Adrenal gland (tissue), 12 donors: ENCODE measurements around the gene ASB8. TPM values are rescaled to one million over a fixed set of nuclear protein-coding genes. Genes with fewer than 3 reads are reported as not detected.
A peak's percentile ranks its signal among the peaks of the same experiment; 100 is the strongest.

Source experiments
- DNase-seq, 7 donors: peaks; one replicate each; pipeline ENCODE4 v3.0.0-alpha.2; 2019 to 2020
- H3K27ac ChIP-seq, 5 donors: fragments of 200-600 bp; sonication (generic) in 4 of 5; 1 replicate in 3 of 5; 2 replicates in 2 of 5; pipeline versions ENCODE4 v1.5.1 to v1.8.0; 2016 to 2020; ENCODE audit warnings: mild to moderate bottlenecking in 1 of 5
- H3K27me3 ChIP-seq: fragments of 200-600 bp; 2 replicates; pipeline ENCODE4 v1.8.0; 2021
- H3K36me3 ChIP-seq, 2 donors: fragments of 200-600 bp; replicated peaks in 1 of 2; 1 replicate in 1 of 2; 2 replicates in 1 of 2; pipeline versions ENCODE4 v1.5.1 to v1.8.0; 2018 to 2022
- H3K4me1 ChIP-seq, 2 donors: fragments of 200-600 bp; replicated peaks in 1 of 2; 1 replicate in 1 of 2; 2 replicates in 1 of 2; pipeline versions ENCODE4 v1.5.1 to v1.8.0; 2018 to 2021
- H3K4me3 ChIP-seq, 4 donors: fragments of 200-600 bp; sonication (generic) in 3 of 4; one replicate each; pipeline ENCODE4 v1.5.1; 2016 to 2018
- H3K9me3 ChIP-seq, 3 donors: fragments of 200-600 bp; sonication (generic) in 1 of 3; replicated peaks in 1 of 3; 1 replicate in 2 of 3; 2 replicates in 1 of 3; pipeline versions ENCODE4 v1.5.1 to v1.8.0; 2016 to 2021
- POLR2A ChIP-seq, 2 donors: fragments of 450-650 bp; IDR thresholded peaks; one replicate each; pipeline ENCODE4 v1.6.1; 2017; ENCODE audit warnings: antibody characterized with exemption in 2 of 2, mild to moderate bottlenecking in 2 of 2, moderate library complexity in 1 of 2
- WGBS, 4 donors: extraction: QIAGEN DNeasy Blood & Tissue Kit in 2 of 4; methylation state at CpG; one replicate each; pipeline versions ENCODE4 v1.1.5 to v1.1.7; 2013 to 2017; 5-methylcytosine and 5-hydroxymethylcytosine counted together
- intact Hi-C, 2 donors: fragments of 100-400 bp; cut with DNase I; formaldehyde crosslinking; loops; one replicate each; pipeline versions ENCODE4 v1.14.1 to v1.15.0; 2022 to 2023
- polyA plus RNA-seq, 3 donors: library from polyadenylated mRNA; stranded (reverse); fragments of 200-250 nt in 2 of 3; fragments of 350-450 nt in 1 of 3; fragmentation: Illumina TruSeq in 1 of 3; extraction: RNeasy Lipid Tissue Mini Kit (QIAGEN cat#74804) in 1 of 3; gene quantifications; one replicate each; pipeline ENCODE4 v1.2.3, GENCODE V29; 2013 to 2014
- total RNA-seq, 9 donors: library from RNA; depleted of rRNA in 4 of 9; stranded (reverse); fragments of >200 nt in 4 of 9; fragments of 120-200 nt in 1 of 9; fragmentation: NEBNext Ultra II Directional in 1 of 9; extraction: Animal tissue kit (Norgen Biotek cat#: 25700) in 1 of 9; gene quantifications; one replicate each; pipeline versions ENCODE4 v1.1.0 to v1.2.4, GENCODE V29; 2013 to 2023
- TF ChIP-seq, protein P1 (sequence below), 6 experiments: fragments of 450-650 bp in 4 of 6; fragments of 200-600 bp in 2 of 6; sonication (generic) in 1 of 6; IDR thresholded peaks; 1 replicate in 5 of 6; 2 replicates in 1 of 6; pipeline versions ENCODE4 v1.5.1 to v1.8.0; 2016 to 2021; ENCODE audit warnings: antibody characterized with exemption in 6 of 6, mild to moderate bottlenecking in 2 of 6, moderate library complexity in 1 of 6
- donor health status: healthy with polysubstance abuse.
- donor health status: Bipolar disorder and iron deficiency.
- donor health status: DM: yes; HTN: yes; CAD: no.
- donor health status: DM: no; HTN: no; CAD: no.
- donor health status: DM: no; HTN: no; CAD: no.
- donor health status: DM: yes; HTN: yes; CAD: no.

The ASB8 gene
- total and polyA plus RNA-seq, 12 donors, result 13.9 to 69.8 (median 49.5) TPM

GRCh38 chr12:48110691-48111311, 46.5 kb downstream of the ASB8 start:
- DNase-seq, result no peak
- intact Hi-C loops, result no loop called here
- 67 to 100% (median 77%) methylated on average over 1 of the region's 1 CpG for WGBS, 4 donors
- no peaks in the 10 kb centered on the region for H3K36me3 ChIP-seq
- peaks cover 0 to 7% of the 10 kb centered on the region in 2 donors for H3K4me1 ChIP-seq
- TF ChIP-seq POLR2A (IDR thresholded peaks at IDR 0.05), result no peak
- TF ChIP-seq, protein P1, sequence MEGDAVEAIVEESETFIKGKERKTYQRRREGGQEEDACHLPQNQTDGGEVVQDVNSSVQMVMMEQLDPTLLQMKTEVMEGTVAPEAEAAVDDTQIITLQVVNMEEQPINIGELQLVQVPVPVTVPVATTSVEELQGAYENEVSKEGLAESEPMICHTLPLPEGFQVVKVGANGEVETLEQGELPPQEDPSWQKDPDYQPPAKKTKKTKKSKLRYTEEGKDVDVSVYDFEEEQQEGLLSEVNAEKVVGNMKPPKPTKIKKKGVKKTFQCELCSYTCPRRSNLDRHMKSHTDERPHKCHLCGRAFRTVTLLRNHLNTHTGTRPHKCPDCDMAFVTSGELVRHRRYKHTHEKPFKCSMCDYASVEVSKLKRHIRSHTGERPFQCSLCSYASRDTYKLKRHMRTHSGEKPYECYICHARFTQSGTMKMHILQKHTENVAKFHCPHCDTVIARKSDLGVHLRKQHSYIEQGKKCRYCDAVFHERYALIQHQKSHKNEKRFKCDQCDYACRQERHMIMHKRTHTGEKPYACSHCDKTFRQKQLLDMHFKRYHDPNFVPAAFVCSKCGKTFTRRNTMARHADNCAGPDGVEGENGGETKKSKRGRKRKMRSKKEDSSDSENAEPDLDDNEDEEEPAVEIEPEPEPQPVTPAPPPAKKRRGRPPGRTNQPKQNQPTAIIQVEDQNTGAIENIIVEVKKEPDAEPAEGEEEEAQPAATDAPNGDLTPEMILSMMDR (IDR thresholded peaks at IDR 0.05), result no peak
- H3K27me3 ChIP-seq, result no peaks in the 10 kb centered on the region
- H3K4me3 ChIP-seq, result no peak overlapping the region
- no peak overlapping the region for H3K27ac ChIP-seq
- H3K9me3 ChIP-seq, result no peaks in the 10 kb centered on the region

GRCh38 chr12:48109424-48109823, 47.9 kb downstream of the ASB8 start:
- Histone ChIP-seq H3K36me3 (no peaks in the 10 kb centered on the region), H3K27me3 (no peaks in the 10 kb centered on the region), H3K27ac (no peak overlapping the region), H3K9me3 (no peaks in the 10 kb centered on the region), H3K4me1 (peaks cover 7 to 16% of the 10 kb centered on the region in 2 donors), H3K4me3 (no peak overlapping the region)
- DNase-seq, result no peak
- TF ChIP-seq POLR2A (IDR thresholded peaks at IDR 0.05), result no peak
- TF ChIP-seq, protein P1 (IDR thresholded peaks at IDR 0.05), result no peak
- intact Hi-C loops, result loop anchor here in 1 of 2 donors (10.0 kb wide), 1 partner anchor 55 kb away; no protein-coding TSS in a partner anchor

DNA sequence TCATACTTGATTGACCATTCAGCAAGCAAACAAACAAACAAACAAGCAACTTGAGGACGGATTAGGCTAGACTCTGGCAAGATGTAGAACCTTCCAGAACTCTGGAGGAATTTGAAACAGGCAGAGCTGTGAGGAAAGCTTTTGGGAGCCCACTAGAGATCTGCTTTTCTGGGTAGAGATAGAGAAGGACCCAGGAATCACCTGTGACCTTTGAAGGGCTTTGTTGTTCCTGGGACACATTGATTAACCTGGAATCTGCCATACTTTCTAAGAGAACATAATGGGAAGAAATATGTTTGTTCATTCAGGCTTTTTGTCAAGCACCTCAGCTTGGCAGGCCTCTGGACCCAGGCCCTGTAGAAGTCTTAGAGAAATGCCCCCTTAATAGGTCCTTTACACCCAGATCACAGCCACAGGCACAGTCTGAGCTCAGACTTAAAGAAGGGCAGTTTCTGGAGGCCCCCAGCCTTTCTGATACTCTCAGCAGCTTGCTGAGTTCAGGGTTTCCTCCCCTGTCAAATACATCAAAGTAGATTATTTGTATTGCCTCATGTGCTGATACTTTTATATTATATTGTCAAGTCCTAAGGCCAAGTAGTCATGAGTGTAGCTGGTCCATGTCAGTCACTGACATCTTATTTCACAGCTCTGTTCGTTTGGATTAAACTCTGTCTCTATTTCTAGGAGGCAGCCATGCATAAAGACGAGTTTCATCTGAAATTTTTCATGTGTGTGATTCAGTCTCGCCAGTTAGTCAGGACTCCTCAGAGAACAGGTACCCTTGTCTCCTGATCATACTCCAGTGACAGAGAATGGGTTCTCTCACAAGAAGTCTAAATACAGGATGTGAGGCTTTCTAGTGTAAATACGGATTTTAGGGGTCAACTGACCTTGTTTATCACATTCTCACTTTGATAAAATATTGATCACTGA, 50.4 kb downstream of the ASB8 start:
- Histone ChIP-seq H3K36me3 (no peaks in the 10 kb centered on the region), H3K4me3 (peak overlapping the region in 2 of 4 donors; percentile 76 to 98), H3K9me3 (no peaks in the 10 kb centered on the region), H3K27me3 (no peaks in the 10 kb centered on the region), H3K27ac (peak overlapping the region; percentile 73 to 95 (median 87)), H3K4me1 (peaks cover 7 to 18% of the 10 kb centered on the region in 2 donors)
- WGBS, 4 donors, result 59 to 67% (median 62%) methylated on average over 5 of the region's 5 CpGs
- TF ChIP-seq, protein P1 (IDR thresholded peaks at IDR 0.05), result no peak
- TF ChIP-seq POLR2A (IDR thresholded peaks at IDR 0.05), result no peak
- intact Hi-C loops, result loop anchor here in 1 of 2 donors (10.0 kb wide), 1 partner anchor 58 kb away; no protein-coding TSS in a partner anchor
- DNase-seq, result no peak
